ENCODE results near the gene CABLES1.

The CABLES1 gene

GRCh38 chr18:23244401-23244800 is 109.1 kb downstream of the CABLES1 start:
- H3K27ac ChIP-seq (ENCODE audit: low read length) = no peak overlapping the region
- no peaks in the 10 kb centered on the region for H3K36me3 ChIP-seq (ENCODE audit: insufficient read depth, low read length)
- ATAC-seq (ENCODE audit: insufficient read depth, low read depth) (no peak), DNase-seq (no peak)
- TF ChIP-seq EZH2 (IDR thresholded peaks at IDR 0.05; ENCODE audit: borderline replicate concordance, low read depth, low read length, severe bottlenecking) (no peak), CTCF (IDR thresholded peaks at IDR 0.05; ENCODE audit: borderline replicate concordance, extremely low read depth, low read length, poor library complexity, severe bottlenecking) (no peak)
- peaks cover 14% of the 10 kb centered on the region for H3K4me1 ChIP-seq (ENCODE audit: insufficient read depth, low read length)
- H4K20me1 ChIP-seq (ENCODE audit: insufficient read depth, low read length) = no peaks in the 10 kb centered on the region
- H3K27me3 ChIP-seq (ENCODE audit: insufficient read depth, low read length, poor library complexity) = no peaks in the 10 kb centered on the region
- no peak overlapping the region for H2AFZ ChIP-seq (ENCODE audit: low read depth, low read length)
- H3K9me3 ChIP-seq (ENCODE audit: insufficient read depth, low read length, severe bottlenecking) = no peaks in the 10 kb centered on the region
- H3K4me2 ChIP-seq (ENCODE audit: insufficient read depth, low read length) = no peak overlapping the region
- no peaks in the 10 kb centered on the region for H3K79me2 ChIP-seq (ENCODE audit: insufficient read depth, low read length)
- H3K9ac ChIP-seq (ENCODE audit: low read depth, low read length) = no peak overlapping the region
- no peak overlapping the region for H3K4me3 ChIP-seq (ENCODE audit: low read depth in 1 of 2, low read length in 2 of 2)

- Histone ChIP-seq H3K4me3 (ENCODE audit: low read depth in 1 of 2, low read length in 2 of 2) (no peak overlapping the region), H3K9ac (ENCODE audit: low read depth, low read length) (no peak overlapping the region), H4K20me1 (ENCODE audit: insufficient read depth, low read length) (no peaks in the 10 kb centered on the region), H3K79me2 (ENCODE audit: insufficient read depth, low read length) (no peaks in the 10 kb centered on the region), H3K4me2 (ENCODE audit: insufficient read depth, low read length) (no peak overlapping the region), H3K4me1 (ENCODE audit: insufficient read depth, low read length) (peaks cover 14% of the 10 kb centered on the region), H3K9me3 (ENCODE audit: insufficient read depth, low read length, severe bottlenecking) (no peaks in the 10 kb centered on the region), H2AFZ (ENCODE audit: low read depth, low read length) (no peak overlapping the region), H3K36me3 (ENCODE audit: insufficient read depth, low read length) (no peaks in the 10 kb centered on the region), H3K27me3 (ENCODE audit: insufficient read depth, low read length, poor library complexity) (no peaks in the 10 kb centered on the region), H3K27ac (ENCODE audit: low read length) (no peak overlapping the region)
- DNase-seq (no peak), ATAC-seq (ENCODE audit: insufficient read depth, low read depth) (no peak)
- TF ChIP-seq EZH2 (IDR thresholded peaks at IDR 0.05; ENCODE audit: borderline replicate concordance, low read depth, low read length, severe bottlenecking) = no peak
- TF ChIP-seq CTCF (IDR thresholded peaks at IDR 0.05; ENCODE audit: borderline replicate concordance, extremely low read depth, low read length, poor library complexity, severe bottlenecking) = no peak
Observed at GRCh38 chr18:23245461-23245860, 110.2 kb downstream of the CABLES1 start.

GRCh38 chr18:23247331-23247730 is 112.0 kb downstream of the CABLES1 start:
- Histone ChIP-seq H3K9me3 (ENCODE audit: insufficient read depth, low read length, severe bottlenecking) (no peaks in the 10 kb centered on the region), H3K27me3 (ENCODE audit: insufficient read depth, low read length, poor library complexity) (no peaks in the 10 kb centered on the region), H3K79me2 (ENCODE audit: insufficient read depth, low read length) (no peaks in the 10 kb centered on the region), H2AFZ (ENCODE audit: low read depth, low read length) (no peak overlapping the region), H3K36me3 (ENCODE audit: insufficient read depth, low read length) (no peaks in the 10 kb centered on the region), H3K4me3 (ENCODE audit: low read depth in 1 of 2, low read length in 2 of 2) (no peak overlapping the region), H3K9ac (ENCODE audit: low read depth, low read length) (no peak overlapping the region), H3K27ac (ENCODE audit: low read length) (no peak overlapping the region), H4K20me1 (ENCODE audit: insufficient read depth, low read length) (no peaks in the 10 kb centered on the region), H3K4me2 (ENCODE audit: insufficient read depth, low read length) (no peak overlapping the region), H3K4me1 (ENCODE audit: insufficient read depth, low read length) (peaks cover 7% of the 10 kb centered on the region)
- ATAC-seq (ENCODE audit: insufficient read depth, low read depth) (no peak), DNase-seq (no peak)
- TF ChIP-seq EZH2 (IDR thresholded peaks at IDR 0.05; ENCODE audit: borderline replicate concordance, low read depth, low read length, severe bottlenecking) (no peak), CTCF (IDR thresholded peaks at IDR 0.05; ENCODE audit: borderline replicate concordance, extremely low read depth, low read length, poor library complexity, severe bottlenecking) (no peak)

GRCh38 chr18:23247896-23248295 is 112.6 kb downstream of the CABLES1 start:
- no peak overlapping the region for H3K4me3 ChIP-seq (ENCODE audit: low read depth in 1 of 2, low read length in 2 of 2)
- ATAC-seq (ENCODE audit: insufficient read depth, low read depth) (no peak), DNase-seq (no peak)
- H3K4me2 ChIP-seq (ENCODE audit: insufficient read depth, low read length) = no peak overlapping the region
- H3K9ac ChIP-seq (ENCODE audit: low read depth, low read length) = no peak overlapping the region
- H3K27ac ChIP-seq (ENCODE audit: low read length) = no peak overlapping the region
- no peak overlapping the region for H2AFZ ChIP-seq (ENCODE audit: low read depth, low read length)
- TF ChIP-seq CTCF (IDR thresholded peaks at IDR 0.05; ENCODE audit: borderline replicate concordance, extremely low read depth, low read length, poor library complexity, severe bottlenecking) = no peak
- no peak for TF ChIP-seq EZH2 (IDR thresholded peaks at IDR 0.05; ENCODE audit: borderline replicate concordance, low read depth, low read length, severe bottlenecking)
- no peaks in the 10 kb centered on the region for H3K36me3 ChIP-seq (ENCODE audit: insufficient read depth, low read length)
- no peaks in the 10 kb centered on the region for H3K27me3 ChIP-seq (ENCODE audit: insufficient read depth, low read length, poor library complexity)
- H3K79me2 ChIP-seq (ENCODE audit: insufficient read depth, low read length) = no peaks in the 10 kb centered on the region
- no peaks in the 10 kb centered on the region for H4K20me1 ChIP-seq (ENCODE audit: insufficient read depth, low read length)
- H3K4me1 ChIP-seq (ENCODE audit: insufficient read depth, low read length) = peaks cover 3% of the 10 kb centered on the region; the same call in 1 of the 2 replicates
- H3K9me3 ChIP-seq (ENCODE audit: insufficient read depth, low read length, severe bottlenecking) = no peaks in the 10 kb centered on the region
